A549 (cell line): ENCODE measurements around the gene SAT2. TPM values are rescaled to one million over a fixed set of nuclear protein-coding genes. Genes with fewer than 3 reads are reported as not detected.

ENCODE experiments used
- ATAC-seq, 2 experiments: fragments of 200-7000 bp in 1 of 2; fragments of >200 bp in 1 of 2; cut with Nextera tagmentation in 1 of 2; cut with Tn5 transposase in 1 of 2; 3 replicates each; pipeline versions ENCODE4 v1.8.0 to v1.9.1; 2018 to 2020; ENCODE audit warnings: mild to moderate bottlenecking in 1 of 2, moderate library complexity in 1 of 2
- CTCF ChIA-PET: fragments of 300-600 bp; sonication (Branson Sonifier 250); formaldehyde crosslinking; extraction: SDS; loops from one replicate; lab custom pipeline; 2021; ENCODE audit warnings: antibody characterized with exemption, inconsistent platforms; lab: Yijun Ruan, JAX
- POLR2A ChIA-PET: fragments of 350-600 bp; formaldehyde crosslinking; extraction: SDS; loops from one replicate; lab custom pipeline; 2021; ENCODE audit warnings: antibody characterized with exemption, inconsistent platforms; lab: Yijun Ruan, JAX
- DNase-seq, 2 experiments: peaks; one replicate each; pipeline versions ENCODE4 v3.0.0 to v3.0.0-alpha.2; 2011 to 2016; ENCODE audit warnings: low read depth in 1 of 2, low spot score in 1 of 2
- FAIRE-seq: peaks from 2 replicates; lab custom pipeline; 2011; peaks lifted over from hg19 to GRCh38; lab: Jason Lieb, UNC
- H3K27ac ChIP-seq, 2 experiments: fragments of >200 bp; sonication (Bioruptor Twin); formaldehyde crosslinking; 3 replicates each; pipeline ENCODE4 v1.5.1; 2016 to 2017
- H3K4me1 ChIP-seq: fragments of >200 bp; sonication (Bioruptor Twin); formaldehyde crosslinking; 3 replicates; pipeline ENCODE4 v1.6.1; 2016
- H3K4me2 ChIP-seq: fragments of >200 bp; sonication (Bioruptor Twin); formaldehyde crosslinking; 3 replicates; pipeline ENCODE4 v1.6.1; 2016
- H3K4me3 ChIP-seq: fragments of >200 bp; sonication (Bioruptor Twin); formaldehyde crosslinking; 3 replicates; pipeline ENCODE4 v1.5.1; 2016
- H3K9me3 ChIP-seq: fragments of >200 bp; sonication (Bioruptor Twin); formaldehyde crosslinking; 3 replicates; pipeline ENCODE4 v1.6.1; 2016
- CBX8 ChIP-seq: fragments of 200-600 bp; sonication (generic); IDR thresholded peaks from 2 replicates; pipeline ENCODE4 v1.6.1; 2016
- CHD2 ChIP-seq: fragments of 150-350 bp; IDR thresholded peaks from 2 replicates; pipeline ENCODE4 v1.6.1; 2014; ENCODE audit warnings: low read length; ENCODE audit not compliant: partially characterized antibody
- ELK1 ChIP-seq: fragments of 150-350 bp; IDR thresholded peaks from 2 replicates; pipeline ENCODE4 v1.6.1; 2014; ENCODE audit warnings: low read depth, mild to moderate bottlenecking, low read length
- FOSB ChIP-seq: fragments of 250-450 bp; sonication (Bioruptor Pico); IDR thresholded peaks from 2 replicates; pipeline ENCODE4 v1.5.0; 2020; ENCODE audit warnings: mild to moderate bottlenecking, moderate library complexity
- FOSL2 ChIP-seq, 2 experiments: fragments of 450-650 bp in 1 of 2; fragments of >200 bp in 1 of 2; sonication (Bioruptor Twin) in 1 of 2; formaldehyde crosslinking; IDR thresholded peaks; 2 replicates each; pipeline versions ENCODE4 v1.5.0 to v1.6.1; 2016 to 2020; ENCODE audit warnings: mild to moderate bottlenecking in 1 of 2, moderate library complexity in 1 of 2
- HDAC2 ChIP-seq: fragments of 200-600 bp; sonication (generic); IDR thresholded peaks from 2 replicates; pipeline ENCODE4 v1.6.1; 2016
- HOXA7 ChIP-seq: fragments of 250-450 bp; sonication (Bioruptor Pico); IDR thresholded peaks from 2 replicates; pipeline ENCODE4 v1.5.0; 2020; ENCODE audit warnings: mild to moderate bottlenecking, moderate library complexity
- JUN ChIP-seq, 2 experiments: fragments of >200 bp; sonication (Bioruptor Twin); formaldehyde crosslinking; IDR thresholded peaks; 2 replicates in 1 of 2; 3 replicates in 1 of 2; pipeline ENCODE4 v1.6.1; 2016 to 2017
- JUNB ChIP-seq: fragments of >200 bp; sonication (Bioruptor Twin); formaldehyde crosslinking; IDR thresholded peaks from 2 replicates; pipeline ENCODE4 v1.6.1; 2016
- KDM1A ChIP-seq: fragments of 200-600 bp; sonication (generic); IDR thresholded peaks from 2 replicates; pipeline ENCODE4 v1.6.1; 2016; ENCODE audit warnings: low read depth, mild to moderate bottlenecking
- MAFK ChIP-seq: fragments of 450-650 bp; IDR thresholded peaks from 2 replicates; pipeline ENCODE4 v1.6.1; 2014; ENCODE audit not compliant: partially characterized antibody
- MAX ChIP-seq: IDR thresholded peaks from 2 replicates; pipeline ENCODE4 v1.6.1; 2012
- NFE2L2 ChIP-seq: fragments of 150-350 bp; conservative IDR thresholded peaks from 2 replicates; pipeline ENCODE4 v1.6.1; 2014; ENCODE audit warnings: low read length
- NR3C1 ChIP-seq: fragments of >200 bp; sonication (Bioruptor Twin); formaldehyde crosslinking; IDR thresholded peaks from 3 replicates; pipeline ENCODE4 v1.6.1; 2017
- PHF8 ChIP-seq: fragments of 200-600 bp; sonication (generic); IDR thresholded peaks from 2 replicates; pipeline ENCODE4 v1.6.1; 2016; ENCODE audit warnings: low read depth, mild to moderate bottlenecking, antibody characterized with exemption, moderate library complexity, borderline replicate concordance
- REST ChIP-seq: fragments of 200-600 bp; sonication (generic); IDR thresholded peaks from 2 replicates; pipeline ENCODE4 v1.6.1; 2016; ENCODE audit warnings: antibody characterized with exemption, mild to moderate bottlenecking, moderate library complexity
- RFX5 ChIP-seq: fragments of 450-650 bp; IDR thresholded peaks from 2 replicates; pipeline ENCODE4 v1.7.1; 2014; ENCODE audit warnings: antibody characterized with exemption, mild to moderate bottlenecking, moderate library complexity
- ZFP36 ChIP-seq: fragments of 450-650 bp; IDR thresholded peaks from 2 replicates; pipeline ENCODE4 v1.6.1; 2014; ENCODE audit warnings: borderline replicate concordance; ENCODE audit not compliant: partially characterized antibody
- ZSCAN20 ChIP-seq: fragments of 250-450 bp; sonication (Bioruptor Pico); IDR thresholded peaks from 2 replicates; pipeline ENCODE4 v1.8.0; 2022; ENCODE audit warnings: mild to moderate bottlenecking, moderate library complexity
- WGBS: methylation state at CpG from one replicate; pipeline ENCODE4 v1.1.6; 2017; ENCODE audit errors: missing lambda C conversion rate; 5-methylcytosine and 5-hydroxymethylcytosine counted together
- polyA plus RNA-seq, 4 experiments: library from polyadenylated mRNA; depleted of rRNA in 3 of 4; stranded (reverse); fragments of >200 nt; fragmentation: RNase III in 1 of 4; extraction: RNeasy Plus Mini Kit Qiagen cat#74134 plus additional on column Dnase treatment in 1 of 4; gene quantifications; 2 replicates in 3 of 4; 3 replicates in 1 of 4; pipeline ENCODE4 v1.2.3, GENCODE V29; 2011 to 2017

SAT2 gene
- polyA plus RNA-seq, 2 of the 4 experiments (the other 2 are of a cell fraction) = 38.1 to 76.3 TPM

- no peak for DNase-seq
- whole genome bisulfite sequencing = 88% methylated on average over 23 of the region's 23 CpGs
- no peak for TF ChIP-seq JUNB
- no peak for TF ChIP-seq CHD2
- TF ChIP-seq FOSL2 (IDR thresholded peaks at IDR 0.05) = no peak
- no peak for TF ChIP-seq FOSL2 (CRISPR knock-in tag; IDR thresholded peaks at IDR 0.05)
- no peak for TF ChIP-seq ZFP36
- TF ChIP-seq PHF8 = no peak
- no peak for TF ChIP-seq REST
- TF ChIP-seq FOSB (CRISPR knock-in tag) = no peak
- no peak for TF ChIP-seq HDAC2
- TF ChIP-seq ELK1 = no peak
- TF ChIP-seq JUN (IDR thresholded peaks at IDR 0.05) = no peak
- TF ChIP-seq MAX = no peak
- H3K4me1 ChIP-seq = peaks cover 69% of the 10 kb centered on the region
- ChIA-PET CTCF (interaction anchor here (0.6 to 12.1 kb wide), 10 partner anchors 8 to 803 kb away, joined by 3 to 184 read pairs (median 6); partner anchors contain the start of genes DNAH2, FXR2, SOX15 and TP53), POLR2A (interaction anchor here (0.6 to 2.9 kb wide), 4 partner anchors 9 to 106 kb away, joined by 3 to 30 read pairs (median 10); partner anchors contain the start of genes SOX15, TP53 and WRAP53)
- no peak overlapping the region for H3K4me2 ChIP-seq
- peak overlapping the region in 1 of 2 experiments; percentile 79; a peak in 3 of 6 replicates for H3K27ac ChIP-seq
- H3K9me3 ChIP-seq = no peaks in the 10 kb centered on the region
- H3K4me3 ChIP-seq = no peak overlapping the region
- FAIRE-seq = no peak
- ATAC-seq = no peak
These were observed 46.7 kb downstream of the SAT2 start for GRCh38 chr17:7580604-7581575.

GRCh38 chr17:7579834-7580603 lies 47.6 kb downstream of the SAT2 start:
- ChIA-PET POLR2A (interaction anchor here (0.6 to 2.9 kb wide), 10 partner anchors 10 to 110 kb away, joined by 3 to 30 read pairs (median 4); partner anchors contain the start of genes FXR2, POLR2A, SAT2 and SOX15), CTCF (interaction anchor here (0.7 to 12.1 kb wide), 9 partner anchors 10 to 255 kb away, joined by 3 to 184 read pairs (median 8); partner anchors contain the start of genes DNAH2, FXR2, SOX15 and TP53)
- no peaks in the 10 kb centered on the region for H3K9me3 ChIP-seq
- ATAC-seq = peak; percentile 4 to 9
- no peak overlapping the region for H3K4me3 ChIP-seq
- DNase-seq = no peak
- TF ChIP-seq RFX5 (no peak), ELK1 (no peak), FOSB (CRISPR knock-in tag) (no peak), NR3C1 (no peak), NFE2L2 (no peak), CBX8 (no peak), KDM1A (no peak), HOXA7 (CRISPR knock-in tag) (no peak), ZSCAN20 (no peak), MAFK (no peak)
- H3K27ac ChIP-seq = peak overlapping the region; percentile 64 to 79
- H3K4me1 ChIP-seq = peaks cover 78% of the 10 kb centered on the region
- no peak for FAIRE-seq
- 77% methylated on average over 10 of the region's 12 CpGs for WGBS
- peak overlapping the region; percentile 48 for H3K4me2 ChIP-seq
